ENCODE measurements around the gene FAM216B.
"Not testable (repeated sequence)": the region's sequence is repeated elsewhere in the genome, so short reads cannot be mapped to it uniquely, and the experiment has no call there.

Gene FAM216B

GRCh38 chr13:42786715-42787114 is 5.3 kb downstream of the FAM216B start:
- no peak for DNase-seq

GRCh38 chr13:42788601-42789000 is 7.2 kb downstream of the FAM216B start:
- DNase-seq = no peak

- DNase-seq = no peak
Observed at GRCh38 chr13:42792154-42792553, 10.8 kb downstream of the FAM216B start.

GRCh38 chr13:42794577-42795275 is 13.3 kb downstream of the FAM216B start:
- DNase-seq = no peak

- no peak for DNase-seq
Observed at GRCh38 chr13:42795666-42796065, 14.3 kb downstream of the FAM216B start.

GRCh38 chr13:42796747-42797356 is 15.5 kb downstream of the FAM216B start:
- DNase-seq = no peak

- DNase-seq = no peak
Observed at GRCh38 chr13:42798118-42798517, 16.7 kb downstream of the FAM216B start.

GRCh38 chr13:42800109-42800643 is 18.8 kb downstream of the FAM216B start:
- no peak for DNase-seq

- DNase-seq = no peak
Observed at GRCh38 chr13:42803563-42804204, 22.3 kb downstream of the FAM216B start.

- DNase-seq = no peak
Observed at GRCh38 chr13:42804244-42804874, 23.0 kb downstream of the FAM216B start.

- DNase-seq = no peak
Observed at GRCh38 chr13:42807241-42807640, 25.9 kb downstream of the FAM216B start.

GRCh38 chr13:42807866-42808265 is 26.5 kb downstream of the FAM216B start:
- no peak for DNase-seq

- DNase-seq = no peak
Observed at GRCh38 chr13:42808341-42808940, 27.1 kb downstream of the FAM216B start.

- DNase-seq = no peak
Observed at GRCh38 chr13:42812316-42812715, 30.9 kb downstream of the FAM216B start.

- no peak for DNase-seq
Observed at GRCh38 chr13:42814868-42815267, 33.5 kb downstream of the FAM216B start.

GRCh38 chr13:42815681-42816080 is 34.3 kb downstream of the FAM216B start:
- DNase-seq = no peak

- DNase-seq = no peak
Observed at GRCh38 chr13:42816538-42816937, 35.2 kb downstream of the FAM216B start.

GRCh38 chr13:42819687-42820086 is 38.3 kb downstream of the FAM216B start:
- DNase-seq = not testable (repeated sequence)

- DNase-seq = no peak
Observed at GRCh38 chr13:42820451-42820850, 39.1 kb downstream of the FAM216B start.

GRCh38 chr13:42821437-42821836 is 40.1 kb downstream of the FAM216B start:
- no peak for DNase-seq

GRCh38 chr13:42832341-42833096 is 51.1 kb downstream of the FAM216B start:
- DNase-seq = no peak

- no peak for DNase-seq
Observed at GRCh38 chr13:42834946-42835345, 53.6 kb downstream of the FAM216B start.

All from activated gamma-delta T cell (primary cell).